PC-9 (cell line): ENCODE data around the gene ENPP6. TPM values are rescaled to one million over a fixed set of nuclear protein-coding genes. Genes with fewer than 3 reads are reported as not detected.

Experiments used
- BruUV-seq: library from RNA; stranded (reverse); fragments of 400-500 nt; replicated peaks from 2 replicates; lab custom pipeline; 2021; lab: Mats Ljungman, UMichigan
- CTCF ChIA-PET: fragments of 300-600 bp; sonication (Branson Sonifier 250); formaldehyde crosslinking; loops from one replicate; lab custom pipeline; 2022; ENCODE audit warnings: antibody characterized with exemption; lab: Charles Lee
- POLR2A ChIA-PET: fragments of 300-600 bp; sonication (Branson Sonifier 250); formaldehyde crosslinking; loops from one replicate; lab custom pipeline; 2022; ENCODE audit warnings: antibody characterized with exemption; ENCODE audit not compliant: unreplicated experiment; lab: Charles Lee
- DNase-seq, 2 experiments: peaks; one replicate each; pipeline versions ENCODE4 v3.0.0 to v3.0.0-alpha.2; 2015 to 2022; ENCODE audit warnings: mixed read lengths in 1 of 2
- H2AFZ ChIP-seq: fragments of 200-600 bp; sonication (generic); 2 replicates; pipeline ENCODE4 v1.8.1; 2017; ENCODE audit warnings: antibody characterized with exemption
- H3F3A ChIP-seq: fragments of 200-600 bp; sonication (generic); 2 replicates; pipeline ENCODE4 v1.8.1; 2017; ENCODE audit warnings: antibody characterized with exemption, mild to moderate bottlenecking, low read depth; ENCODE audit not compliant: insufficient read depth
- H3K27ac ChIP-seq: fragments of 200-600 bp; sonication (generic); 2 replicates; pipeline ENCODE4 v1.6.1; 2016; ENCODE audit warnings: mixed run types
- H3K27me3 ChIP-seq: fragments of 200-600 bp; sonication (generic); 2 replicates; pipeline ENCODE4 v1.6.1; 2016; ENCODE audit warnings: low read depth, mixed run types; ENCODE audit not compliant: insufficient read depth
- H3K36me3 ChIP-seq: fragments of 200-600 bp; sonication (generic); 2 replicates; pipeline ENCODE4 v1.6.1; 2016; ENCODE audit warnings: low read depth, mixed run types
- H3K4me1 ChIP-seq: fragments of 200-600 bp; sonication (generic); replicated peaks from 2 replicates; pipeline ENCODE4 v1.6.1; 2016; ENCODE audit warnings: mixed run types; ENCODE audit not compliant: insufficient read depth
- H3K4me2 ChIP-seq: fragments of 200-600 bp; sonication (generic); 2 replicates; pipeline ENCODE4 v1.6.1; 2017; ENCODE audit warnings: mixed run types
- H3K4me3 ChIP-seq: fragments of 200-600 bp; sonication (generic); 2 replicates; pipeline ENCODE4 v1.6.1; 2016; ENCODE audit warnings: mixed run types
- H3K79me2 ChIP-seq: fragments of 200-600 bp; sonication (generic); 2 replicates; pipeline ENCODE4 v1.6.1; 2017; ENCODE audit warnings: low read depth, mixed run types
- H3K9me2 ChIP-seq: fragments of 200-600 bp; sonication (generic); 2 replicates; pipeline ENCODE4 v1.8.1; 2017; ENCODE audit warnings: mild to moderate bottlenecking; ENCODE audit not compliant: insufficient read depth
- H3K9me3 ChIP-seq: fragments of 200-600 bp; sonication (generic); 2 replicates; pipeline ENCODE4 v1.8.1; 2016; ENCODE audit warnings: low read depth; ENCODE audit not compliant: insufficient read depth
- H4K20me1 ChIP-seq: fragments of 200-600 bp; sonication (generic); 2 replicates; pipeline ENCODE4 v1.8.1; 2017; ENCODE audit not compliant: insufficient read depth
- CTCF ChIP-seq: fragments of 200-600 bp; sonication (generic); conservative IDR thresholded peaks from 2 replicates; pipeline ENCODE4 v1.6.1; 2017; ENCODE audit warnings: mixed run types, antibody characterized with exemption, mild to moderate bottlenecking, moderate library complexity
- EZH2 ChIP-seq: fragments of 200-600 bp; sonication (generic); IDR thresholded peaks from 2 replicates; pipeline ENCODE4 v1.8.0; 2017; ENCODE audit warnings: antibody characterized with exemption, low read depth
- intact Hi-C: fragments of 100-400 bp; cut with micrococcal nuclease; formaldehyde crosslinking; loops from one replicate; pipeline ENCODE4 v1.10.0; 2022; ENCODE audit not compliant: unreplicated experiment
- total RNA-seq: library from RNA; stranded (reverse); gene quantifications from 2 replicates; pipeline ENCODE4 v1.2.3, GENCODE V29; 2021

Gene ENPP6
- total RNA-seq, 1 experiment from 2014 or later, result not detected

- CTCF ChIA-PET, result no interaction called here
- TF ChIP-seq CTCF (no peak), EZH2 (no peak)
- H3K4me1 ChIP-seq, result no peaks in the 10 kb centered on the region
Measured at GRCh38 chr4:184255871-184256642, 38.4 kb upstream of the ENPP6 start.

GRCh38 chr4:184255361-184255760 is 37.7 kb upstream of the ENPP6 start:
- ChIA-PET POLR2A (no interaction called here), CTCF (no interaction called here)
- Histone ChIP-seq H3K4me1 (no peaks in the 10 kb centered on the region), H3K27ac (no peak overlapping the region), H3F3A (no peaks in the 10 kb centered on the region), H3K9me2 (no peaks in the 10 kb centered on the region), H3K9me3 (no peaks in the 10 kb centered on the region), H3K79me2 (no peaks in the 10 kb centered on the region), H3K4me2 (no peak overlapping the region), H3K4me3 (no peak overlapping the region), H3K36me3 (no peaks in the 10 kb centered on the region), H4K20me1 (no peaks in the 10 kb centered on the region), H2AFZ (no peak overlapping the region), H3K27me3 (no peaks in the 10 kb centered on the region)
- TF ChIP-seq CTCF (no peak), EZH2 (no peak)
- intact Hi-C loops, result no loop called here
- no peak for DNase-seq
- no TSS peak for BruUV-seq

More at GRCh38 chr4:184255871-184256642, 38.4 kb upstream of the ENPP6 start:
- Histone ChIP-seq H3K27me3 (no peaks in the 10 kb centered on the region), H3K79me2 (no peaks in the 10 kb centered on the region), H4K20me1 (no peaks in the 10 kb centered on the region), H3K9me3 (no peaks in the 10 kb centered on the region), H3F3A (no peaks in the 10 kb centered on the region), H3K9me2 (no peaks in the 10 kb centered on the region), H3K4me3 (no peak overlapping the region), H3K27ac (no peak overlapping the region), H3K36me3 (no peaks in the 10 kb centered on the region), H3K4me2 (no peak overlapping the region), H2AFZ (no peak overlapping the region)
- POLR2A ChIA-PET, result interaction anchor here (0.5 kb wide), 1 partner anchor 374 kb away, joined by 11 read pairs; no protein-coding TSS in a partner anchor
- no TSS peak for BruUV-seq
- DNase-seq, result no peak
- intact Hi-C loops, result no loop called here

- no peaks in the 10 kb centered on the region for H3F3A ChIP-seq
- H3K4me2 ChIP-seq, result no peak overlapping the region
- no peak for DNase-seq
- no peaks in the 10 kb centered on the region for H4K20me1 ChIP-seq
- CTCF ChIA-PET, result no interaction called here
- no peaks in the 10 kb centered on the region for H3K27me3 ChIP-seq
- no peak overlapping the region for H3K4me3 ChIP-seq
- H3K79me2 ChIP-seq, result no peaks in the 10 kb centered on the region
- no peaks in the 10 kb centered on the region for H3K9me3 ChIP-seq
- TF ChIP-seq CTCF, result no peak
- H3K4me1 ChIP-seq, result no peaks in the 10 kb centered on the region
- H3K9me2 ChIP-seq, result no peaks in the 10 kb centered on the region
- intact Hi-C loops, result loop anchor here (5.0 kb wide), 1 partner anchor 86 kb away; no protein-coding TSS in a partner anchor
- BruUV-seq, result no TSS peak
- no peaks in the 10 kb centered on the region for H3K36me3 ChIP-seq
- POLR2A ChIA-PET, result no interaction called here
- H2AFZ ChIP-seq, result no peak overlapping the region
- no peak overlapping the region for H3K27ac ChIP-seq
Measured at GRCh38 chr4:184253072-184253420, 35.4 kb upstream of the ENPP6 start.
